Stomach (tissue), 9 donors: ENCODE measurements around the gene OR5A2. TPM values are rescaled to one million over a fixed set of nuclear protein-coding genes. Genes with fewer than 3 reads are reported as not detected.

Experiments
- DNase-seq, 2 donors: peaks; one replicate each; pipeline versions ENCODE4 v3.0.0 to v3.0.0-alpha.2; 2013 to 2019
- H3K27ac ChIP-seq, 5 donors: fragments of 200-600 bp in 4 of 5; sonication (generic) in 4 of 5; one replicate each; pipeline ENCODE4 v1.5.1; 2013 to 2019; ENCODE audit warnings: mild to moderate bottlenecking in 1 of 5, moderate library complexity in 1 of 5
- H3K27me3 ChIP-seq, 3 donors: fragments of 200-600 bp; sonication (generic); one replicate each; pipeline ENCODE4 v1.5.1; 2017 to 2019; ENCODE audit warnings: mixed run types in 1 of 3
- H3K36me3 ChIP-seq, 4 donors: fragments of 200-600 bp; sonication (generic); 1 replicate in 3 of 4; 2 replicates in 1 of 4; pipeline ENCODE4 v1.5.1; 2016 to 2019
- H3K4me1 ChIP-seq, 4 donors: fragments of 200-600 bp; sonication (generic); one replicate each; pipeline ENCODE4 v1.5.1; 2016 to 2019
- H3K4me3 ChIP-seq, 4 donors: fragments of 200-600 bp; sonication (generic) in 3 of 4; one replicate each; pipeline ENCODE4 v1.5.1; 2016 to 2019; ENCODE audit warnings: mild to moderate bottlenecking in 1 of 4
- H3K9me3 ChIP-seq, 4 donors: fragments of 200-600 bp; sonication (generic); one replicate each; pipeline ENCODE4 v1.5.1; 2016 to 2019
- CTCF ChIP-seq, 7 experiments: fragments of 450-650 bp in 4 of 7; fragments of 200-600 bp in 3 of 7; sonication (generic) in 3 of 7; IDR thresholded peaks; one replicate each; pipeline ENCODE4 v1.5.1; 2016 to 2019; ENCODE audit warnings: antibody characterized with exemption in 7 of 7, control low read depth in 2 of 7, mild to moderate bottlenecking in 1 of 7
- EP300 ChIP-seq: sonication (generic); formaldehyde crosslinking; IDR thresholded peaks from one replicate; pipeline ENCODE4 v1.6.1; 2017; ENCODE audit warnings: antibody characterized with exemption
- POLR2A ChIP-seq, 4 donors: fragments of 450-650 bp; IDR thresholded peaks; one replicate each; pipeline ENCODE4 v1.6.1; 2016; ENCODE audit warnings: antibody characterized with exemption in 4 of 4, control low read depth in 2 of 4, mild to moderate bottlenecking in 1 of 4, moderate library complexity in 1 of 4
- POLR2AphosphoS5 ChIP-seq, 3 donors: sonication (generic); formaldehyde crosslinking; IDR thresholded peaks; one replicate each; pipeline ENCODE4 v1.6.1; 2016; ENCODE audit warnings: antibody characterized with exemption in 3 of 3
- WGBS, 5 donors: extraction: QIAGEN DNeasy Blood & Tissue Kit in 3 of 5; methylation state at CpG; one replicate each; pipeline versions ENCODE4 v1.1.5 to v1.1.7; 2013 to 2018; 5-methylcytosine and 5-hydroxymethylcytosine counted together
- intact Hi-C: fragments of 100-400 bp; cut with DNase I; formaldehyde crosslinking; loops from one replicate; pipeline ENCODE4 v1.15.1; 2023; ENCODE audit warnings: low total_unique reads
- polyA plus RNA-seq, 3 donors: library from polyadenylated mRNA; stranded (reverse); fragments of 200-250 nt; gene quantifications; one replicate each; pipeline ENCODE4 v1.2.3, GENCODE V29; 2013
- total RNA-seq, 5 donors: library from RNA; depleted of rRNA; stranded (reverse); fragments of >200 nt; gene quantifications; one replicate each; pipeline versions ENCODE4 v1.1.0 to v1.2.3, GENCODE V29; 2014 to 2016
- donor health status: healthy with polysubstance abuse.
- donor health status: Bipolar disorder and iron deficiency.
- donor health status: healthy.

Gene OR5A2
- total and polyA plus RNA-seq, 8 donors = not detected

GRCh38 chr11:59436169-59436568 is 10.0 kb upstream of the OR5A2 start, which contains the start of gene OR5A1:
Gene OR5A1 (plus strand): TSS chr11:59436469. CDS start chr11:59443169, 6,700 bp downstream.
- Histone ChIP-seq H3K27ac (no peak within 1 kb of the TSS), H3K27me3 (no peaks in the 10 kb centered on the region), H3K36me3 (no peaks in the 10 kb centered on the region), H3K9me3 (no peaks in the 10 kb centered on the region), H3K4me3 (no peak within 1 kb of the TSS), H3K4me1 (no peaks in the 10 kb centered on the region)
- no peak for DNase-seq
- TF ChIP-seq POLR2AphosphoS5 (IDR thresholded peaks at IDR 0.05) (no peak), CTCF (IDR thresholded peaks at IDR 0.05) (no peak), POLR2A (IDR thresholded peaks at IDR 0.05) (no peak), EP300 (no peak)
- WGBS, 5 donors = 50 to 83% (median 78%) methylated on average over 3 of the region's 3 CpGs
- intact Hi-C loops = no loop called here

GRCh38 chr11:59429924-59430516 is 3.8 kb upstream of the OR5A2 start:
- H3K9me3 ChIP-seq = no peaks in the 10 kb centered on the region
- H3K27me3 ChIP-seq = no peaks in the 10 kb centered on the region
- TF ChIP-seq POLR2AphosphoS5 (IDR thresholded peaks at IDR 0.05) = no peak
- no peak for TF ChIP-seq POLR2A (IDR thresholded peaks at IDR 0.05)
- TF ChIP-seq CTCF (IDR thresholded peaks at IDR 0.05) = peak in 5 of 7 experiments; percentile 40 to 75 (median 70)
- TF ChIP-seq EP300 = no peak
- no peaks in the 10 kb centered on the region for H3K36me3 ChIP-seq
- no peaks in the 10 kb centered on the region for H3K4me1 ChIP-seq
- intact Hi-C loops = no loop called here
- peak in 1 of 2 donors; percentile 65 for DNase-seq
- no peak overlapping the region for H3K27ac ChIP-seq
- no peak overlapping the region for H3K4me3 ChIP-seq
- WGBS, 5 donors = 60 to 64% (median 62%) methylated on average over 4 of the region's 4 CpGs

GRCh38 chr11:59427068-59427382 is 812 bp upstream of the OR5A2 start:
- TF ChIP-seq POLR2A (IDR thresholded peaks at IDR 0.05) (no peak), POLR2AphosphoS5 (IDR thresholded peaks at IDR 0.05) (no peak), CTCF (IDR thresholded peaks at IDR 0.05) (no peak)
- Histone ChIP-seq H3K4me1 (no peaks in the 10 kb centered on the region), H3K36me3 (no peaks in the 10 kb centered on the region), H3K27ac (no peak overlapping the region), H3K9me3 (no peaks in the 10 kb centered on the region), H3K4me3 (no peak overlapping the region), H3K27me3 (no peaks in the 10 kb centered on the region)
- intact Hi-C loops = no loop called here
- DNase-seq = no peak

GRCh38 chr11:59425131-59425530 is 1.1 kb downstream of the OR5A2 start:
- WGBS, 5 donors = 51 to 63% (median 57%) methylated on average over 4 of the region's 4 CpGs
- no peak overlapping the region for H3K4me3 ChIP-seq
- no peak for TF ChIP-seq CTCF (IDR thresholded peaks at IDR 0.05)
- H3K27me3 ChIP-seq = no peaks in the 10 kb centered on the region
- no peak for DNase-seq
- H3K4me1 ChIP-seq = no peaks in the 10 kb centered on the region
- H3K27ac ChIP-seq = no peak overlapping the region
- no peaks in the 10 kb centered on the region for H3K9me3 ChIP-seq
- no peaks in the 10 kb centered on the region for H3K36me3 ChIP-seq
- intact Hi-C loops = no loop called here
